Spleen (tissue), 11 donors: ENCODE data around the gene CCNL2. TPM values are rescaled to one million over a fixed set of nuclear protein-coding genes. Genes with fewer than 3 reads are reported as not detected.

Source experiments
- DNase-seq: peaks from one replicate; pipeline ENCODE4 v3.0.0-alpha.2; 2020
- H3K27ac ChIP-seq, 8 donors: fragments of 200-600 bp; sonication (generic) in 7 of 8; 1 replicate in 4 of 8; 2 replicates in 4 of 8; pipeline versions ENCODE4 v1.5.0 to v1.8.0; 2016 to 2021; ENCODE audit warnings: inconsistent platforms in 4 of 8, mild to moderate bottlenecking in 4 of 8, moderate library complexity in 1 of 8
- H3K27me3 ChIP-seq, 7 donors: fragments of 200-600 bp; sonication (generic) in 6 of 7; replicated peaks in 1 of 7; 1 replicate in 4 of 7; 2 replicates in 3 of 7; pipeline versions ENCODE4 v1.5.0 to v1.8.0; 2016 to 2021; ENCODE audit warnings: inconsistent platforms in 3 of 7, mild to moderate bottlenecking in 1 of 7
- H3K36me3 ChIP-seq, 6 donors: fragments of 200-600 bp; sonication (generic) in 5 of 6; 1 replicate in 4 of 6; 2 replicates in 2 of 6; pipeline versions ENCODE4 v1.5.0 to v1.8.0; 2016 to 2021; ENCODE audit warnings: inconsistent platforms in 2 of 6
- H3K4me1 ChIP-seq, 6 donors: fragments of 200-600 bp; sonication (generic) in 5 of 6; 1 replicate in 3 of 6; 2 replicates in 3 of 6; pipeline versions ENCODE4 v1.5.0 to v1.8.0; 2016 to 2021; ENCODE audit warnings: inconsistent platforms in 3 of 6
- H3K4me3 ChIP-seq, 8 donors: fragments of 200-600 bp; sonication (generic) in 7 of 8; 1 replicate in 4 of 8; 2 replicates in 4 of 8; pipeline versions ENCODE4 v1.5.0 to v1.8.0; 2016 to 2021; ENCODE audit warnings: inconsistent platforms in 4 of 8, mild to moderate bottlenecking in 4 of 8, moderate library complexity in 2 of 8
- H3K9me3 ChIP-seq, 8 donors: fragments of 200-600 bp; sonication (generic) in 7 of 8; 1 replicate in 4 of 8; 2 replicates in 4 of 8; pipeline versions ENCODE4 v1.5.0 to v1.8.0; 2016 to 2021; ENCODE audit warnings: inconsistent platforms in 4 of 8
- POLR2A ChIP-seq, 3 donors: fragments of 450-650 bp; IDR thresholded peaks; one replicate each; pipeline ENCODE4 v1.5.1; 2017; ENCODE audit warnings: antibody characterized with exemption in 3 of 3, mild to moderate bottlenecking in 1 of 3
- POLR2AphosphoS5 ChIP-seq, 3 donors: sonication (generic); formaldehyde crosslinking; IDR thresholded peaks; one replicate each; pipeline ENCODE4 v1.5.1; 2017; ENCODE audit warnings: antibody characterized with exemption in 3 of 3
- WGBS, 5 donors: extraction: QIAGEN DNeasy Blood & Tissue Kit in 3 of 5; methylation state at CpG; one replicate each; pipeline versions ENCODE4 v1.1.5 to v1.1.7; 2013 to 2018; 5-methylcytosine and 5-hydroxymethylcytosine counted together
- intact Hi-C: fragments of 100-400 bp; cut with DNase I; formaldehyde crosslinking; loops from one replicate; pipeline ENCODE4 v1.15.0; 2023; ENCODE audit warnings: low total_unique reads
- polyA plus RNA-seq, 3 donors: library from polyadenylated mRNA; stranded (reverse); fragments of 200-250 nt; gene quantifications; one replicate each; pipeline ENCODE4 v1.2.1, GENCODE V29; 2013
- total RNA-seq, 7 donors: library from RNA; depleted of rRNA in 3 of 7; stranded (reverse); fragments of >200 nt in 3 of 7; fragmentation: NEBNext Ultra II Directional in 4 of 7; extraction: Animal tissue kit (Norgen Biotek cat#: 25700) in 4 of 7; gene quantifications; one replicate each; pipeline versions ENCODE4 v1.1.0 to v1.2.1, GENCODE V29; 2016 to 2021
- TF ChIP-seq, protein P1 (sequence below), 11 experiments: fragments of 200-600 bp in 7 of 11; fragments of 450-650 bp in 4 of 11; sonication (generic) in 4 of 11; IDR thresholded peaks in 8 of 11; conservative IDR thresholded peaks in 3 of 11; 1 replicate in 7 of 11; 2 replicates in 4 of 11; pipeline versions ENCODE4 v1.4.0 to v1.8.0; 2016 to 2021; ENCODE audit warnings: antibody characterized with exemption in 11 of 11, inconsistent platforms in 4 of 11, mild to moderate bottlenecking in 1 of 11
- donor health status: healthy with polysubstance abuse.
- donor health status: DM: no; HTN: no; CAD: no; lungs with moderate emphysema.
- donor health status: DM: no; HTN: no; CAD: no.
- donor health status: Bipolar disorder and iron deficiency.
- donor health status: healthy.
- donor health status: DM: no; HTN: no; CAD: no.
- donor health status: DM: yes; HTN: yes; CAD: no.

CCNL2 gene
- total and polyA plus RNA-seq, 10 donors: 111 to 299 (median 204) TPM

DNA sequence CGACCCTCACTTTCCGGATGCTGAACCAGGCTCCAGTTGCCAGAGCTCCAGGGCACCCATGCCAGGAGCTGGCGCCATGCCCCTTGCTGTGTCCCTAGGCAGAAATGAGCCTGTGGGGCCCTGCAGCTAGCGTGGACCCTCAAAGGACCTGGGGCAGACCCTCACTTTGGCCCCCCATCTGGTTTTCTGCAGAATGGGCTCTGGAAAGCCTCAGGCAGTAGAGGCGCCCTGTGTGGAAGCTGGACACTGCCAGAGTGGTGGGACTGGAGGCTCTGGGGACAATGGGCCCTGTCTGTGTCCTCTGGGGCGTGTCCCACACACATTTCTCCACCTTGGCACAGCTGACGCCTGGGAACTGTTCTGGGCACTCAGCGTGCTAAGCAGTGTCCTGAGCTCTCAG is 17.8 kb downstream of the CCNL2 start:
- TF ChIP-seq, protein P1, sequence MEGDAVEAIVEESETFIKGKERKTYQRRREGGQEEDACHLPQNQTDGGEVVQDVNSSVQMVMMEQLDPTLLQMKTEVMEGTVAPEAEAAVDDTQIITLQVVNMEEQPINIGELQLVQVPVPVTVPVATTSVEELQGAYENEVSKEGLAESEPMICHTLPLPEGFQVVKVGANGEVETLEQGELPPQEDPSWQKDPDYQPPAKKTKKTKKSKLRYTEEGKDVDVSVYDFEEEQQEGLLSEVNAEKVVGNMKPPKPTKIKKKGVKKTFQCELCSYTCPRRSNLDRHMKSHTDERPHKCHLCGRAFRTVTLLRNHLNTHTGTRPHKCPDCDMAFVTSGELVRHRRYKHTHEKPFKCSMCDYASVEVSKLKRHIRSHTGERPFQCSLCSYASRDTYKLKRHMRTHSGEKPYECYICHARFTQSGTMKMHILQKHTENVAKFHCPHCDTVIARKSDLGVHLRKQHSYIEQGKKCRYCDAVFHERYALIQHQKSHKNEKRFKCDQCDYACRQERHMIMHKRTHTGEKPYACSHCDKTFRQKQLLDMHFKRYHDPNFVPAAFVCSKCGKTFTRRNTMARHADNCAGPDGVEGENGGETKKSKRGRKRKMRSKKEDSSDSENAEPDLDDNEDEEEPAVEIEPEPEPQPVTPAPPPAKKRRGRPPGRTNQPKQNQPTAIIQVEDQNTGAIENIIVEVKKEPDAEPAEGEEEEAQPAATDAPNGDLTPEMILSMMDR (IDR thresholded peaks at IDR 0.05 in 8 of 11, conservative IDR thresholded peaks at IDR 0.05 in 3 of 11): no peak
- TF ChIP-seq POLR2A (IDR thresholded peaks at IDR 0.05) (no peak), POLR2AphosphoS5 (IDR thresholded peaks at IDR 0.05) (no peak)
- intact Hi-C loops: no loop called here
- no peak for DNase-seq
- H3K36me3 ChIP-seq: peaks cover 0 to 41% (median 18%) of the 10 kb centered on the region in 6 donors
- no peaks in the 10 kb centered on the region for H3K27me3 ChIP-seq
- H3K4me3 ChIP-seq: no peak overlapping the region
- WGBS, 5 donors: 80 to 92% (median 86%) methylated on average over 4 to 8 of the region's 8 CpGs
- H3K27ac ChIP-seq: no peak overlapping the region
- no peaks in the 10 kb centered on the region for H3K9me3 ChIP-seq
- H3K4me1 ChIP-seq: peaks cover 0 to 6% (median under 1%) of the 10 kb centered on the region in 6 donors

GRCh38 chr1:1380860-1381259 is 18.3 kb downstream of the CCNL2 start:
- no peak for DNase-seq
- no peak for TF ChIP-seq POLR2AphosphoS5 (IDR thresholded peaks at IDR 0.05)
- TF ChIP-seq, protein P1 (IDR thresholded peaks at IDR 0.05 in 8 of 11, conservative IDR thresholded peaks at IDR 0.05 in 3 of 11): no peak
- TF ChIP-seq POLR2A (IDR thresholded peaks at IDR 0.05): no peak
- Histone ChIP-seq H3K27me3 (no peaks in the 10 kb centered on the region), H3K4me3 (no peak overlapping the region), H3K36me3 (peaks cover 0 to 37% (median 14%) of the 10 kb centered on the region in 6 donors), H3K9me3 (no peaks in the 10 kb centered on the region), H3K27ac (no peak overlapping the region), H3K4me1 (peaks cover 4 to 11% (median 5%) of the 10 kb centered on the region in 6 donors)
- WGBS, 5 donors: 91 to 99% (median 96%) methylated on average over 15 to 16 of the region's 16 CpGs
- intact Hi-C loops: no loop called here

DNA sequence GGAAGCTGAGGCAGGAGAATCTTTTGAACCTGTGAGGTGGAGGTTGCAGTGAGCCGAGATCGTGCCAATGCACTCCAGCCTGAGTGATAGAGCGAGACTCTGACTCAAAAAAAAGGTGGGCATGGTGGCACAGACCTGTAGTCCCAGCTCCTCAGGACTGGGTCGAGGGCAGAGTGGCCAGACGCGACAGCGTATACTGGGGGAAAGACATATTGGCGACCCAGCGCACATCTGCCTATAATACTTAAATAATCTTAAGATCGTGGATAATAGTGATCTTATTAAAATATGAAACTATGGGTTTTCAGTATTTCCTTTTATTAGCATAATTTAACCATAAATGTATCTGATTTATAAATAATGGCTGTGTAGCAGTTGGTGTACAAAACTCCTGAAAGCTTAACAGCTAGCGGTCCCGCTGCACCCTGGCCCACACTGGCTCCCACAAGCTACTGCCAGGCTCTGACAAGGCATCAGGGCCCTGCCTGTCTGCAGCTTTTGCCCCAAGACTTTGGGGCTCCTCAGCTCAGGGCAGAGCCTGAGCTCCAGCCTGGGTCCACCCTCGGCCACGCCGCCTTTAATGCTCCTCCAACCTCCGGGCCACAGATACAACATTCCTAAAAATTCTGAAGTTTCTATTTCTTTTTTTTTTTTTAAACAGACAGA is 21.5 kb downstream of the CCNL2 start:
- WGBS, 5 donors: 94 to 97% (median 96%) methylated on average over 16 of the region's 16 CpGs
- TF ChIP-seq, protein P1 (IDR thresholded peaks at IDR 0.05 in 8 of 11, conservative IDR thresholded peaks at IDR 0.05 in 3 of 11): no peak
- TF ChIP-seq POLR2A (IDR thresholded peaks at IDR 0.05): no peak
- TF ChIP-seq POLR2AphosphoS5 (IDR thresholded peaks at IDR 0.05): no peak
- H3K4me3 ChIP-seq: no peak overlapping the region
- no peaks in the 10 kb centered on the region for H3K27me3 ChIP-seq
- intact Hi-C loops: no loop called here
- peaks cover 13 to 34% (median 29%) of the 10 kb centered on the region in 6 donors for H3K4me1 ChIP-seq
- no peak for DNase-seq
- H3K9me3 ChIP-seq: no peaks in the 10 kb centered on the region
- H3K27ac ChIP-seq: no peak overlapping the region
- H3K36me3 ChIP-seq: peaks cover 0 to 38% (median 9%) of the 10 kb centered on the region in 6 donors

DNA sequence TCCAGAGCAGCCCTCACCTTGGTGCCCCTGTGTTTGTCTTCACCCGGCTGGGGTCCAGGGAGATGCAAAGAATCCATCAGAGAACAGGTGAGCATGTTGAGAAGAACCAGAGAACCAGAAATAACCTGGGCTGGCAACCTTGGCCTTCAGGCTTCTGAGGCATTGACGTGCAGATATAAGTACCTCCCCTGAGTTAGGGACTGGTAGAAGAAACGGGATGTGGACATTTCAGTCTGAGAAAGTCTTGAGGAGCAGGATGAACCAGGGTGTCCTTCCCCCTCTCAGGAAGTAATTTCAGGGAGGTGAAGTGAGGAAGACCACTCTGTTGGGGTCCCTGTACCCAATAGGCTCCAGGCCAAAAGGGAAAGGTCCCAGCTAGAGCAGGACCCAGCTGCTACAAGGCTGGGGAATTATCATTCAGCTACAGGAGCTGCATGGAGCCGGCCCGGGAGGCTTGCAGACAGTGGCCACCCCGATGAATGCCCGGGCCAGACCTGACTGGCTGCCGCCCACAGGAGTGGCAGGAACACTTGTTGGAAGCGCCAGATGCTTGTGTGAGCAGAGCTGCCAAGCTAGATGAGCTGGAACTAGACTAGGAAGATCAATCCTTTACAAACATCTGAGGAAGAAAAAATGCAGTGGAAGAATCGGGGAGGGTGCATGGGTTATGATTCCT is 22.4 kb downstream of the CCNL2 start:
- Histone ChIP-seq H3K27me3 (no peaks in the 10 kb centered on the region), H3K36me3 (peaks cover 0 to 38% (median 9%) of the 10 kb centered on the region in 6 donors), H3K4me1 (peaks cover 19 to 41% (median 38%) of the 10 kb centered on the region in 6 donors), H3K27ac (peak overlapping the region in 2 of 8 donors; percentile 98), H3K9me3 (no peaks in the 10 kb centered on the region), H3K4me3 (no peak overlapping the region)
- intact Hi-C loops: no loop called here
- no peak for TF ChIP-seq POLR2A (IDR thresholded peaks at IDR 0.05)
- TF ChIP-seq POLR2AphosphoS5 (IDR thresholded peaks at IDR 0.05): no peak
- TF ChIP-seq, protein P1 (IDR thresholded peaks at IDR 0.05 in 8 of 11, conservative IDR thresholded peaks at IDR 0.05 in 3 of 11): no peak
- 89 to 95% (median 93%) methylated on average over 10 of the region's 10 CpGs for whole genome bisulfite sequencing, 5 donors
- no peak for DNase-seq
